Inferior parietal cortex (tissue), 1 donor: ENCODE measurements around the gene NLE1.
A peak's percentile ranks its signal among the peaks of the same experiment; 100 is the strongest.
"Not testable (repeated sequence)": the region's sequence is repeated elsewhere in the genome, so short reads cannot be mapped to it uniquely, and the experiment has no call there.

Experiments
- DNase-seq: peaks from one replicate; pipeline ENCODE4 v3.0.0-alpha.2; 2016; ENCODE audit errors: extremely low spot score

The NLE1 gene

DNA sequence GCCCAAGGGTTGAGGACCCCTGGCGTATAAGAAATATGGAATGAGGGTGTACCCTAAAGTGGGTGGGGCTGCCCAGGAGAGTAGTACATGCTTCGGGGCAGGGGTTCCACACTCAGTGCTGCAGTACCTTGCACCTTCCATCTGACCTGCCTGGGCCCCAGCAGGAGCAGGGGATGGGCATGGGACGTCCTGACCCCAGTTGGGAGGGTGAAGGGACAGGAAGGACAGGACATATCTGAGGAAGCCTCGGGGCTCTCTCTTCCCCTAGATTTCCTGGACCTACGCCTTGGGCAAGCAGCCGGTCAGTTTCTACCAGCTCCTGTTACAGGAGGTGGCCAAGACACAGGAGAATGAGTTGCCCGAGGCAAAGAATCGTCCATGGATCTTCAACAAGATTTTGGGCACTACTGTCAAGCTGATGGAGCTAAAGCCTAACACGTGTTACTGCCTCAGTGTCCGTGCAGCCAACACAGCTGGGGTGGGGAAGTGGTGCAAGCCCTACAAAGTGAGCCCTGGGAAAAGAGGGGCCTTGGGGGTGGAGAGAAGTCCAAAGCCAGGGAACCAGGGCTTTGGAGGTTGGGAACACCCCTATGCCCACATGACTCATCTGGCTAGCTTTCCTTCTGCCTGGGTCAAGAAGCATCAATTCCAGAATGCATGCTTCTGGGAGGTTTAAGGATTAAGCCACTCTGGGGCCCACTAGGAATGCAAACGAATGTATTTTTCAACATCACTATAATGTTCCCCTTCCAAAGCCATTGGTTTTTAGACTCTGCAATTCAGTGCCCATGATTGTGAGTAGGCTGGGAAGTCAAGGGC is 12.7 kb downstream of the NLE1 start:
- no peak for DNase-seq

- DNase-seq: no peak
Observed at GRCh38 chr17:35127751-35128514, 14.2 kb downstream of the NLE1 start.

DNA sequence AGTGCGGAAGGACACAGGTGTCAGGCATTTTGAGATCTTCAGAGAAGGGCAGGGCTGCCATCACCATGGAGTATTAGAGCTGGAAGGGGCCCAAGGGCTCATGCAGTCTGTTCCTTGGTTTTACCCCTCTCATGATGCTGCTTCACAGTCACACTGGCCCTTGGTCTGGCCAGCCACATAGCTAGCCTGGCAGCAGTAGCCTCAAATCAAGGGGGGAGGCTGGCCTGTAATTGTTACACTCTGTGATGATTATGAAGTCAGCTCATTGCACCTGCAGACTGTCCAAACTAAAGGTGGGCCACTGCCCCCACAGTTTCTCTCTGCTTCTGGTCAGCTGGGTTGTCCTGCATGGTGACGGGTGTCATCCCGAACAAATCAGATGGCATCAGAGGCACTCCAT is 20.8 kb downstream of the NLE1 start, which contains the start of gene FNDC8:
FNDC8 (plus strand) TSS at position 301 of the 400 bp plus-strand sequence; CDS start at position 380, 79 bp downstream.
- no peak for DNase-seq

DNA sequence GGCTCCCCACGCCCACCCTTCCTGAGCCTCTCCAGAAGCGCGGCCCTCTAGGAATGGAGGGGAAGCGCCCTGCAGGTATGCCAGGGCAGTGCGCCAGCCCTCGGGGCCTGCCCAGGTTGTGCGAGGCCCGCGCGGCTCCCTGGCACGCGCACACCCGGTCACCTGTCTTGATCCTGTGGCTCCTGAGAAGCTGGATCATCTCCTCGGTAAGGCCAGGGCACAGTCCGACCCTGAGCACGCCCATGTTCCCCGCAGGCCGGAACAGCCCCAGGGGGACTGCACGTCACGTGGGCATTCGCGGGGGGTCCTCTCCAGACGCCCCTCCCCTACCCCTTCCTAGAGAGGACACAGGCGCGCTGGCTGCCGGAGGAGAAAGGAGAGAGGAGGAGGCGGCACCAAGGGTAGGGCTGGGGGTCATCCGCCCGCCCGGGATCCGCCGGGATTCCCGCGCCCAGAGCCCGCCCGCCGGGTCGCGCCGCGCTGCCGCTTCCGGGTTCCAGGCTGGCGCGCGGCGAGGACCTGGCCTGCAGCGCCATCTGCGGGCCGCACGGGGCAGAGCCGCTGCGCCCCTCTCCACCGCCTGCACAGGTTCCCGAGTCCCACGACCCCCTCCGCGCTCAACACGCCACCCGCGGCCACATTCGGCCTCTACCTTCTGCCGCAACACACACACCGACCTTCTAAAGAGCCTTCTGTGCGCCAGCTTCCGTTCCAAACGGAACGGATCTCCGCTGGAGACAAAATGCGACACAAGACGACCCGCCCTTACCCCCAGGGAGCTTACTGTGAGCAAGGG is 22.5 kb downstream of the NLE1 start, which contains the start of gene RAD51D:
RAD51D (minus strand) TSS at position 491 of the 796 bp plus-strand sequence; CDS start at position 244, 247 bp downstream.
- peak; percentile 67 for DNase-seq

DNA sequence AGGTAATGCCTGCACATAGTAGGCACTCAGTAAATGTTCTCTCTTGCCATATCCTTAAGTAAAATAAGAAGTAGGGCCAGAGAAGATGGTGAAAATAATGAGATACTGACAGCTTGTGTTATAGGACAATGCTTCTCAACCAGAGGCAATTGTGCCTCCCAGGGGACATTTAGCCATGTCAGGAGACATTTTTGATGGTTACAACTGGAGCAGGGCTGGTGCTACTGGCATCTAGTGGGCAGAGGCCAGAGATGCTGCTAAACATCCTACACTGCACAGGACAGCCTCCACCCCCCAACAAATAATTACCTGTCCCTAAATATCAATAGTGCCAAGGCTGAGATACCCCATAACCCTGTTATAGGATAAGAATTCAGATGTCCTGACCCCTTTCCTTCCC is 24.1 kb downstream of the NLE1 start:
- DNase-seq: no peak

- no peak for DNase-seq
Observed at GRCh38 chr17:35116845-35117244, 25.3 kb downstream of the NLE1 start.

DNA sequence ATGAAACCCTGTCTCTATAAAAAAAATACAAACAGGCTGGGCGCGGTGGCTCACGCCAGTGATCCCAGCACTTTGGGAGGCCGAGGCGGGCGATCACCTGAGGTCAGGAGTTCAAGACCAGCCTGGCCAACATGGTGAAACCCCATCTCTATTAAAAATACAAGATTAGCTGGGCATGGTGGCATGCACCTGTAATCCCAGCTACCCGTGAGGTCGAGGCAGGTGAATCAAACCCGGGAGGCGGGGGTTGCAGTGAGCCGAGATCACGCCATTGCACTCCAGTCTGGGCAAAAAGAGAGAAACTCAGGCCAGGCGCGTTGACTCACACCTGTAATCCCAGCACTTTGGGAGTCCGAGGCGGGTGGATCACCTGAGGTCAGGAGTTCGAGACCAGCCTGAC is 31.3 kb downstream of the NLE1 start:
- DNase-seq: not testable (repeated sequence)

DNA sequence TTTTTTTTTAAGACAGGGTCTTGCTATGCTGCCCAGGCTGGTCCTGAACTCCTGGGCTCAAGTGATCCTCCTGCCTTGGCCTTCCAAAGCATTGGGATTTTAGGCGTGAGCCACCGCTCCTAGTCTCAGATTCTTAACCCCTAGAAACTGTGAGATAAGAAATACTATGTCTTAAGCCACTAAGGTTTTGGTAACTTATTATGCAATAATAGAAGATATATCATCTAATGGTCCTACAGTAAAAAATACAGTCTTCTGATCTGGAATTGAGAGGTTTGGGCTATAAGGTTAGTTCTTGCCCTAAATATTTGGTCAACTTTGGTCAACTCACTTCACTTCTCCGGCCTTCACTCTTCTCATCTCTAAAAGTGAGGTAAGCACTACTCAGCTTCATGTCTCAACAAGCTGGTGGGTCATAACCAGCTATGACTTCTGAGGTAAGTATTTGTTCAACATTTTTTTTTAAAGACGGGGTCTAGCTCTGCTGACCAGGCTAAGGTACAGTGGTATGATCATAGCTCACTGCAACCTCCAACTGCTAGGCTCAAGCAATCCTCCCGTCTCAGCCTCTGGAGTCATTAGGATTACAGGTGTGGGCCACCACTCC is 37.2 kb downstream of the NLE1 start:
- no peak for DNase-seq

DNA sequence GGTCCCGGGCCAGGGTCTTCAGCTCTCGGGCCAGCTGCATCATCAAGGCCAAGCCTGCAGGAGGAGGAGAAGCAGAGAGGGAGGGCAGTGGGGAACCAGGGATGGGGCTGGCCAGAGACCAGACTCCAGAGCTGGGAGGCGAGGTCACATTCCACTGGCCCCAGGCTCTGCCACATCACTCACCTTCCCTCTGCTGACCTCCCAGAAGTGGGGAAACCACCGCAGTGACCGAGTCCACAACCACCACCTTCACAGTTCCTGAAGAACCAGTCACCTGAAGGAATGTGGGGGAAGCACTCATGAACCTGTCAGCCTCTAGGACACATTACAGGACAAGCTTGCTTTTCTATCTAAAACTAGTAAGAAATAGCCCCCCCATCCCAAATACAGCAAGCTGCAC is 38.8 kb downstream of the NLE1 start:
- DNase-seq: no peak

GRCh38 chr17:35101725-35102124 is 40.4 kb downstream of the NLE1 start:
- DNase-seq: no peak

- no peak for DNase-seq
Observed at GRCh38 chr17:35101036-35101435, 41.1 kb downstream of the NLE1 start.

- DNase-seq: no peak
Observed at GRCh38 chr17:35099908-35100307, 42.2 kb downstream of the NLE1 start.

DNA sequence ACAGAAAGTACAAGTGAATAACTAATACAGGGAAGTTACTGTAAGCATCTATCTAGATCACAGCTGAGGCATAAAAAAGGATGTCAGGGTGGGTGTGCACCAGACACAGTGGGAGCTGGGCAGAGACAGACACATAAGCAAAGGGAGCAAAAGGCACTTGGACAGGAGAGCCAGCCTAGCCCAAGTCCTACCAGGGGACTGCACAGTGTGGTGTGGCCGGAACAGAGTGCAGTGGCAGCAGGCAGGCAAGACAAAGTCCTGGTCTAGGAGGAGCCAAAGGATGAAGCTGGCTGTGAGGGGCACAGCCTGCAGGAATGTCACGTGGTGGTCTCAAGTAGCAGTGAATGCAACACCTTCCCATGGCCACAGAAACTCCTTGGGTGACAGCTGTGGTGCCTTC is 44.3 kb downstream of the NLE1 start:
- DNase-seq: no peak

GRCh38 chr17:35095741-35096140 is 46.4 kb downstream of the NLE1 start:
- no peak for DNase-seq

GRCh38 chr17:35094902-35095301 is 47.2 kb downstream of the NLE1 start:
- DNase-seq: no peak

DNA sequence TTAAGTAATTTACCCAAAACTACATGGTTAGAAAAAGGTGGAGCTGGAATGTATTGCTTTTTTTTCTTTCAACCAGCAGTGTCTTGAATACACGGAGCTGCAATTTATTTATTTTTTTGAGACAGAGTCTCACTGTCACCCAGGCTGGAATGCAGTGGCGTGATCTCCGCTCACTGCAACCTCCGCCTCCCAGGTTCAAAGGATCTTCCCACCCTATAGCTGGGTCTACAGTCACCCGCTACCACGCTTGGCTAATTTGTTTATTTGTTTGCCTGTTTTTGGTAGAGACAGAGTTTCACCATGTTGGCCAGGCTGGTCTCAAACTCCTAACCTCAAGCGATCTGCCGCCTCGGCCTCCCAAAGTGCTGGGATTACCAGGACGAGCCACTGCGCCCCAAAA is 51.4 kb downstream of the NLE1 start:
- DNase-seq: not testable (repeated sequence)

GRCh38 chr17:35089586-35090296 is 52.4 kb downstream of the NLE1 start:
- no peak for DNase-seq

- peak; percentile 81 for DNase-seq
Observed at GRCh38 chr17:35088881-35089585, 53.1 kb downstream of the NLE1 start.

- peak; percentile 69 for DNase-seq
Observed at GRCh38 chr17:35088356-35088880, 53.7 kb downstream of the NLE1 start.
